Activated T-cell treated with anti-CD3 and anti-CD28 coated beads, Interleukin-2, amount 50 U/mL, for 24 hours (primary cell): ENCODE measurements around the gene BICC1.
"Not testable (repeated sequence)": the region's sequence is repeated elsewhere in the genome, so short reads cannot be mapped to it uniquely, and the experiment has no call there.

Experiments used
- DNase-seq: peaks from one replicate; pipeline ENCODE4 v3.0.0-alpha.2; 2020
- H3K27ac Mint-ChIP-seq: 2 replicates; pipeline ENCODE4 v1.8.0; 2020; ENCODE audit warnings: mild to moderate bottlenecking, mixed read lengths
- H3K27me3 Mint-ChIP-seq: 2 replicates; pipeline ENCODE4 v1.8.0; 2020; ENCODE audit warnings: mixed read lengths
- H3K36me3 Mint-ChIP-seq: 2 replicates; pipeline ENCODE4 v1.8.0; 2020; ENCODE audit warnings: low read depth, mixed read lengths
- H3K4me1 Mint-ChIP-seq: 2 replicates; pipeline ENCODE4 v1.8.0; 2020; ENCODE audit warnings: low read depth, mixed read lengths
- H3K4me3 Mint-ChIP-seq: 2 replicates; pipeline ENCODE4 v1.8.0; 2020; ENCODE audit warnings: mild to moderate bottlenecking, moderate library complexity, mixed read lengths
- H3K9me3 Mint-ChIP-seq: 2 replicates; pipeline ENCODE4 v1.8.0; 2020; ENCODE audit warnings: mixed read lengths

BICC1 gene

DNA sequence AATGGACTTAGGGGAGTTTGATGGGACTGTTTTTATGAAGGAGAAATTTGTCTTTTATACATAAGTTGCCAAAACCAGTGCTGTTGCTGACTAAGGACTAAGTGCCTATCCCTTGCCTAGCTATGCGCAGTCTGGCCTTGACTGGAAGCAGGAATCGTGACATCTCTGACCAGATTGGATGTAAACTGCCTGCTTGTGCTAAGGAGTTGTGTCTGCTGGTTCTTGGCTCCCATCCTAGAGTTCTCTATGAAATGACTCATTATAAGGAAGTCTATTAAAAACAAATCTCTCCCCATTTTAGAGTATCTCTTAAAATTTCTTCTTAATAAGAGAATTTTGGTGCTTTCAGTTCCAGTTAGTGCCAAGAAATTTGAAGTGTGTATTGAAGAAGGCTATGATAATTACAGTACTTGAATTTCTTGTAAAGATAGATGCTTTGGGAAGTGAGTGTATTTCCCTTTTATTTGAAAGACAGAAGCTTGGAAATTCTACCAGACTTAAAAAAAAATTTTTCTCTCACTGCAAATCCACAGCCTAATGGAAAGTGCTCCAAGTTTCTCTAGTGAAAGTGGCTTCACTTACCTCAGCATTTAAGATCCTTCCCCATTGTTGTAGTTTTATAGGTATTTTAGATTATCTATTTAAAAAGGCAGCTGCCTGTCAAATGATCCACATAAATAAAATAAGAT, 77.6 kb downstream of the BICC1 start:
- Mint-ChIP-seq H3K27ac (no peak overlapping the region), H3K4me3 (no peak overlapping the region), H3K9me3 (no peaks in the 10 kb centered on the region), H3K4me1 (no peaks in the 10 kb centered on the region), H3K27me3 (peaks cover 14% of the 10 kb centered on the region), H3K36me3 (no peaks in the 10 kb centered on the region)
- DNase-seq = no peak

DNA sequence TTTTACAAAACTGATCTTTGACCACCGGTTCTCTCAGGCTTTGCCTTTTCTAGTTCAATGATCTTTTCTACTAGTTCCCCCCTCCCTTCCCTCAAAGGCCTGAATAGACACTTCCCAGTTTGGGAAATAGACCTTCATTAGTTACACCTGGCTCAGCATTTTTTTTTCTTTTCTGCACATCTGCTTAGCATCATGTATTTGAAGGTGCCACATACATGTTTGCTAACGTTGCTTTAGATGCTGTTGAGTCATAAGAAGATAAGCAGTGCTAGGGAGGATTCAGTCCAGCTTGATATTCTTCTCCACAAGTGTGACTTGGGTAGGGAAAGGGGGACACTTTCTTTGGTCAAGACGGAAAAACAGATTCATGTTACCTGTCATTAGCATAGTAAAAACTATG, 78.3 kb downstream of the BICC1 start:
- H3K27me3 Mint-ChIP-seq = peaks cover 14% of the 10 kb centered on the region
- no peak overlapping the region for H3K27ac Mint-ChIP-seq
- H3K36me3 Mint-ChIP-seq = no peaks in the 10 kb centered on the region
- no peaks in the 10 kb centered on the region for H3K9me3 Mint-ChIP-seq
- H3K4me3 Mint-ChIP-seq = no peak overlapping the region
- no peaks in the 10 kb centered on the region for H3K4me1 Mint-ChIP-seq
- DNase-seq = no peak

GRCh38 chr10:58593008-58593407, 80.3 kb downstream of the BICC1 start:
- DNase-seq = no peak
- Mint-ChIP-seq H3K9me3 (no peaks in the 10 kb centered on the region), H3K27ac (no peak overlapping the region), H3K4me1 (no peaks in the 10 kb centered on the region), H3K4me3 (no peak overlapping the region), H3K27me3 (peaks cover 14% of the 10 kb centered on the region), H3K36me3 (no peaks in the 10 kb centered on the region)

- H3K27ac Mint-ChIP-seq, H3K4me3 Mint-ChIP-seq, DNase-seq, H3K27me3 Mint-ChIP-seq, H3K36me3 Mint-ChIP-seq, H3K4me1 Mint-ChIP-seq, H3K9me3 Mint-ChIP-seq: not testable (repeated sequence)
Observed at GRCh38 chr10:58597211-58597610, 84.5 kb downstream of the BICC1 start.

- Mint-ChIP-seq H3K9me3 (no peaks in the 10 kb centered on the region), H3K4me3 (no peak overlapping the region), H3K27ac (no peak overlapping the region), H3K36me3 (no peaks in the 10 kb centered on the region), H3K27me3 (no peaks in the 10 kb centered on the region), H3K4me1 (no peaks in the 10 kb centered on the region)
- DNase-seq = no peak
Observed at GRCh38 chr10:58599927-58600553, 87.4 kb downstream of the BICC1 start.

GRCh38 chr10:58608351-58608750, 95.7 kb downstream of the BICC1 start:
- Mint-ChIP-seq H3K9me3 (no peaks in the 10 kb centered on the region), H3K36me3 (no peaks in the 10 kb centered on the region), H3K4me1 (no peaks in the 10 kb centered on the region), H3K27ac (no peak overlapping the region), H3K27me3 (no peaks in the 10 kb centered on the region), H3K4me3 (no peak overlapping the region)
- DNase-seq = no peak

DNA sequence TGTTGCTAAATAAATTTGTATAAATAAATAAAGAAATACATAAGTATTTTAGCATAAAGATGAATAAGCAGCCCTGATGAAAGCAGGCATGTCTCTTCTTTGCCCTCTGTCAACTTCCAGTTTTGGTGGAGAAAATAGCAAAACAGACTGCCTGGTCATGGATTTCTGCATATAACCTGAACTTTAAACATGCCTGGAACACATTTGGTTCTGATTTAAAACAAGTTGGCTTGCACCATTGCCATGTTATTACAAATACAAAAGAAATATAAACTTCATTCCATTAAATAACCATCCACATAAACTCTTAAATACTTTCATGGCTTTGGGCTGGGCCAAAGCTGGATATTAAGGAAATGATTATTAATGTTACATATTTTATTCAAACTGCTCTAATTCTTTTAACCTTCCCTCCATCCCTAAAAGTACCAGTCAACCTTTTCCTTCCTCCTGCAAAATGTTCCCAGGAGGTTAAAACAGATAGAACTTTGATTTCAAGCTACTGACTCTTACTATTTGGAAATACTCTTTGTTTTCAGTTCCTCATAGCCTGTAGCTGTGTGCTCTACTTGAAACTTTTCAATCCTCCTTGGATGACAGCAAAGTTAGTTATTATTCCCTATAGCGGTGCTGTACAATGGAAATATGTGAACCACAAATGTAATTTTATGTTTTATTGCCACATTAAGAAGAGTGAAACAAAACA, 96.3 kb downstream of the BICC1 start:
- no peaks in the 10 kb centered on the region for H3K4me1 Mint-ChIP-seq
- no peak overlapping the region for H3K27ac Mint-ChIP-seq
- no peaks in the 10 kb centered on the region for H3K9me3 Mint-ChIP-seq
- H3K27me3 Mint-ChIP-seq = no peaks in the 10 kb centered on the region
- H3K4me3 Mint-ChIP-seq = no peak overlapping the region
- no peaks in the 10 kb centered on the region for H3K36me3 Mint-ChIP-seq
- no peak for DNase-seq

- Mint-ChIP-seq H3K9me3 (no peaks in the 10 kb centered on the region), H3K27me3 (no peaks in the 10 kb centered on the region), H3K27ac (no peak overlapping the region), H3K4me3 (no peak overlapping the region), H3K4me1 (no peaks in the 10 kb centered on the region), H3K36me3 (no peaks in the 10 kb centered on the region)
- DNase-seq = no peak
Observed at GRCh38 chr10:58609532-58610150, 97.0 kb downstream of the BICC1 start.

DNA sequence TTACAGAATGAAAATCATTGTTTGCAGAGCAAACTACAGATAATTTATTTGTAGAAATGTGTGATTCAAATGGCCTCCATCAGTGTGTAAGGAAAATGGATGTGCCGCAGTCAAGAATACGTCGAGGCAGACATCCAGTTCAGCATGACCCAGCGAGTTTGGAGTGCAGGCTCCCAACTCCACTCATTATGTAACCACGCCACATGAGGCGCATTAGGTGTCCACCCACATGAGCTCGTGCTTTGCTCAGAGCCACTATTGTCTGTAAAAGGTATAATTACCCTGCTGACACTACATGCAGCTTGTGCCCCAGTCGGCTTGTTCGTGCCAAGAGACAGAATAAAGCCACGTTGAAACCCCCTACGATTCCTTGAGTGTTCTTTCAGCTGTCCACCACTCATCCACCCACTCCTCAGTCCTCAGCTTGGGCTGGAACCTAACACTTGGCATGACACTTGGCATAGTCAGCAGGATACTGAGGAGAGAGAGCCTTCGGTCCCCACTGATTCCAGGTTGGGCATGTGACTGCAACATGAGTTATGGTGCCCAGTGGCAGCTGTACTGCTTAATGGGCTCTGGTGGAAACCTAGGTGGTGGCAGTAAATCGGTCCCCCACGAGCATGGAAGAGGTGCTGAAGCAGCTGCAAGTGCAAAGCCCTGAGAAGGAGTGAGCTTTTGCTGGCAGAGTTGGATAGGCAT, 102.7 kb downstream of the BICC1 start:
- Mint-ChIP-seq H3K9me3 (no peaks in the 10 kb centered on the region), H3K27me3 (no peaks in the 10 kb centered on the region), H3K36me3 (no peaks in the 10 kb centered on the region), H3K4me3 (no peak overlapping the region), H3K27ac (no peak overlapping the region), H3K4me1 (no peaks in the 10 kb centered on the region)
- no peak for DNase-seq

DNA sequence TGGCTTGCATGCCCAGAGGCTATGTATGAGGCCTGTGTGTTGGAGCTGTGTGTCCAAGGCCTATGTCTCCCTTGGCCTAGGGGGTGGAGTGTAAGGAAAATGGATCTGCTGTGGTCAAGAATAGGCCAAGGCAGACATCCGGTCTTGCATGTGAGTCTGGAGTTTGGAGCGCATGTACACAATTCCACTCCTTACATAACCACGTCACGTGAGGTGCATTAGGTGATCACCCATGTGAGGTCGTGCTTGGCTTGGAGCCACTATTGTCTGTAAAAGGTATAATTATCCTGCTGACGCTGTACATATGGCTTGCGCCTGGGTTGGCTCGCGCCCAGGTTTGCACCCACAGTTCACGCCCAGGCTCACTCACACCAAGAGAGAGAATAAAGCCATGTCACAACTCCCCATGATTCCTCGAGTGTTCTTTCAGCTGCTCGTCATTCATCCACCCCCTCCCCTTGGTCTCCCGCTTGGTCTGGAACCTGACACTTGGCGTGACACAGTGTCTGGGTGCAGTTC, 105.5 kb downstream of the BICC1 start:
- Mint-ChIP-seq H3K9me3 (no peaks in the 10 kb centered on the region), H3K4me1 (no peaks in the 10 kb centered on the region), H3K4me3 (no peak overlapping the region), H3K27me3 (no peaks in the 10 kb centered on the region), H3K27ac (no peak overlapping the region), H3K36me3 (no peaks in the 10 kb centered on the region)
- no peak for DNase-seq

DNA sequence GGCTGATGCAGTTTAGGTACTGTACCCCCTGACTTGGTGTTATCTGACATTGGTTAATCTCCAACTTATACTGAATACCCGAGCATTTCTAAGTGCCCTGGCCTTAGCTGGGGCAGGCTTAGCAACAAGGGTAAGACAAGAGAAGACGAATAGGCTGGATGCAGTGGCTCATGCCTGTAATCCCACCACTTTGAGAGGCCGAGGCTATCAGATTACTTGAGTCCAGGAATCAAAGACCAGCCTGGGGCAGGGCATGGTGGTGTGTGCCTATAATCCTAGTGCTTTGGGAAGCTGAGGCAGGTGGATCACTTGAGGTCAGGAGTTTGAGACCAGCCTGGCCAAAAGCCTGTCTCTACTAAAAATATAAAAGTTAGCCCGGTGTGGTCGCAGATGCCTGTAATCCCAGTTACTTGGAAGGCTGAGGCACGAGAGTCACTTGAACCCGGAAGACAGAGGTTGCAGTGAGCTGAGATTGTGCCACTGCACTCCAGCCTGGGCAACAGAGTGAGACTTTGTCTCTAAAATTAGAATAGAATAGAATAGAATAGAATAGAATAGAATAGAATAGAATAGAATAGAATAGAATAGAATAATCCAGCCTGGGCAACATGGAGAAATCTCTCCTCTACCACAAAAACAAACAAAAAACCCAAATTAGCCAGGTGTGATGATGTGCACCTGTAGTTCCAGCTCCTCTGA, 108.9 kb downstream of the BICC1 start:
- Mint-ChIP-seq H3K36me3 (no peaks in the 10 kb centered on the region), H3K9me3 (no peaks in the 10 kb centered on the region), H3K27me3 (no peaks in the 10 kb centered on the region), H3K4me1 (no peaks in the 10 kb centered on the region), H3K4me3 (no peak overlapping the region), H3K27ac (no peak overlapping the region)
- DNase-seq = no peak

DNA sequence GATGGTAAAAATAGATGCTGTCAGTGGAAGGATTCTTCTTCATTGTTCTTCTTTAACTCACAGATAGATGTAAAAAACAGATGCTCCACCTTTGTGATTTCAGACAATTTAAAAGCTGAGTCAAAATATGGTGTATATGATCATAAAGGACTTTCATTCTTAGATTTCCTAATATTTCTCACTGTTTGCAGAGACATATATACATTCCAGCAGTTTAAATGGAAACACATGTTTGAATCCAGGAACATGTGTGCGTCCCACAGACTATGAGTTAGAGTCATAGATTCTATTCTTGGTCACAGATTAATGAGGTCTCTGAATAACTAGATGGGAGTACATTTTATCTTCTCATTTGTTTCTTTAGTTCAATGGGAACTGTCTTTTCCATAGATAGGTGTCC, 109.6 kb downstream of the BICC1 start:
- no peak overlapping the region for H3K4me3 Mint-ChIP-seq
- no peaks in the 10 kb centered on the region for H3K9me3 Mint-ChIP-seq
- H3K27ac Mint-ChIP-seq = no peak overlapping the region
- no peaks in the 10 kb centered on the region for H3K36me3 Mint-ChIP-seq
- no peaks in the 10 kb centered on the region for H3K27me3 Mint-ChIP-seq
- no peaks in the 10 kb centered on the region for H3K4me1 Mint-ChIP-seq
- no peak for DNase-seq

DNA sequence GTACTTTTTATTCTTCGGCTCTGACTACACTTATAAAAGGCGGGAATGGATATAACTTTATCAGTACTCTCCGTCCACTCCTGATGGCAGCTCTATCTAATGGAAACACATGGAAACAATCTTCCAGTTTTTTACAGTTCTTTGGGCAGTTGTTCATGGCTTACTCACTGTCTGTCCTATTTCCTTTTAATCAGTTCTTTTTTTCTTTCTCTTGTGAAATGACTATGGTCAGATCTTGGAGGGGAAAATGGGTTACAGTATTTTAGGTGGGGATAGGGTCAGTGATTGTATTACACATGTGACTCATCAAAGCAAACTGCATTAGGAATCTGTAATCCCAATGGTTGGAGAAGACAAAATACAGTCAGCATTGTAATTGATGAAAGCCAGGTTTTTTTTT, 112.4 kb downstream of the BICC1 start:
- no peaks in the 10 kb centered on the region for H3K4me1 Mint-ChIP-seq
- no peaks in the 10 kb centered on the region for H3K36me3 Mint-ChIP-seq
- no peak overlapping the region for H3K27ac Mint-ChIP-seq
- no peaks in the 10 kb centered on the region for H3K27me3 Mint-ChIP-seq
- no peaks in the 10 kb centered on the region for H3K9me3 Mint-ChIP-seq
- no peak overlapping the region for H3K4me3 Mint-ChIP-seq
- no peak for DNase-seq

- Mint-ChIP-seq H3K27me3 (no peaks in the 10 kb centered on the region), H3K9me3 (no peaks in the 10 kb centered on the region), H3K4me3 (no peak overlapping the region), H3K36me3 (no peaks in the 10 kb centered on the region), H3K27ac (no peak overlapping the region), H3K4me1 (no peaks in the 10 kb centered on the region)
- no peak for DNase-seq
Observed at GRCh38 chr10:58627392-58627791, 114.7 kb downstream of the BICC1 start.
